Glomerular visceral epithelial cell (primary cell): ENCODE results near the gene SH3PXD2A.
A peak's percentile ranks its signal among the peaks of the same experiment; 100 is the strongest.

ENCODE experiments used
- DNase-seq: peaks from one replicate; pipeline ENCODE4 v3.0.0-alpha.2; 2016; ENCODE audit errors: extremely low spot score

The SH3PXD2A gene

GRCh38 chr10:103685880-103686669, 169.3 kb downstream of the SH3PXD2A start:
- peak; percentile 67 for DNase-seq

- DNase-seq: no peak
Observed at GRCh38 chr10:103683851-103684250, 171.5 kb downstream of the SH3PXD2A start.

GRCh38 chr10:103682631-103683030, 172.7 kb downstream of the SH3PXD2A start:
- DNase-seq: no peak

- DNase-seq: no peak
Observed at GRCh38 chr10:103681617-103682399, 173.6 kb downstream of the SH3PXD2A start.

DNA sequence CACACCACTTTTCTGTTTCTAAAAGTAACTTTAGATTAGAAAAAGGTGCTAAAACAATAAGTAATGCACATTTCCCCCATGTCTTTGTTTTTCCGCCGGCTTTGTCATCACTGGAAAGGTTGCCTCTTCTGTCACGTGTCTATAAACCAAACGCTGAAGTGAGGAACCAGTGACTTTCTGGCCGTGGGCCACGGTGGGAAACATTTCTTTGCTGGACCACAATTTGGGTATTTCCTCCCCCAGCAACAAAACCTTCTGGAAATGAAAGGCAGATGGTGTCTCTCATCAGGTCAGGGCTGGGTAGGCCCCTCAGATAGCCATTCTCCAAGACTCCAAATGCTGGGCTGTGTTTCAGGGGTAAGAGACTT, 174.5 kb downstream of the SH3PXD2A start:
- DNase-seq: no peak

- DNase-seq: peak; percentile 59
Observed at GRCh38 chr10:103679096-103679790, 176.1 kb downstream of the SH3PXD2A start.

DNA sequence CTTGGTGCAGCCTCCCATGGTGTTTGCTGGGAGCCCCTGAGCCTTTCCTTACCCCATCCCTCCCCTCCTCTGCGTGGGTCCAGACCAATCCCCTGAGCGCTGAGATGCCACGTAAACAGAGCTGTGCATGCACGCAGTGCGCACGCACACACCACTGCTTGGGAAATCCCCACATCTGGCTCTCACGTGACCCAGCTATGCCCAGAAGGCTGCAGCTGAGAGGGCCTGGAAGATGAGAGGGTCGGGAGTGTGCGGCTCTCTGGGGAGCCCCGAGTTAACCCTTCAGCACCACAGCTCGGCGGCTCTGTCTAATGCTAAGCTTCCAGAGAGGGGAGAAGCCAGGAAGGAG, 177.2 kb downstream of the SH3PXD2A start:
- DNase-seq: peak; percentile 74

- no peak for DNase-seq
Observed at GRCh38 chr10:103677486-103678177, 177.7 kb downstream of the SH3PXD2A start.

GRCh38 chr10:103676851-103677417, 178.4 kb downstream of the SH3PXD2A start:
- DNase-seq: no peak

GRCh38 chr10:103676058-103676785, 179.2 kb downstream of the SH3PXD2A start:
- no peak for DNase-seq

- DNase-seq: no peak
Observed at GRCh38 chr10:103673606-103674005, 181.8 kb downstream of the SH3PXD2A start.

DNA sequence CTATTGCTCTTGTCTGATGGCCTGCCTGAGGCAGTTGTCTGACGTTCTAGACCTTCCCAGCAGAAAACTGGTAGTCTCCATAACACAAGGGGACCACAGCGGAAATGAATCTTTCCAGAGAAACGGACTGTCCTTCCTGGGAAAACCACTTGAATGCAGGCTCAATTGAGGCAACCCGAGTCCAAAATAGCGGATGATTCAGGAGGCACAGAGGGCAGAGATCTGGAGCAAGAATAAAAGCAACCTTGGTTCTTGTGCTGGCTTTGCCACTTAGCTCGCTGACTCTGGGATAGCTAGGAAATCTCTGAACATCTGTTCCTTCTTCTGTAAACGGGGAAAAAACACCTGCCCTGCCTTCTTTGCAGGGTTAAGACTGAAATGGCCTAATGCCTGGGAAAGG, 183.0 kb downstream of the SH3PXD2A start:
- DNase-seq: no peak

GRCh38 chr10:103671126-103671895, 184.1 kb downstream of the SH3PXD2A start:
- DNase-seq: no peak

DNA sequence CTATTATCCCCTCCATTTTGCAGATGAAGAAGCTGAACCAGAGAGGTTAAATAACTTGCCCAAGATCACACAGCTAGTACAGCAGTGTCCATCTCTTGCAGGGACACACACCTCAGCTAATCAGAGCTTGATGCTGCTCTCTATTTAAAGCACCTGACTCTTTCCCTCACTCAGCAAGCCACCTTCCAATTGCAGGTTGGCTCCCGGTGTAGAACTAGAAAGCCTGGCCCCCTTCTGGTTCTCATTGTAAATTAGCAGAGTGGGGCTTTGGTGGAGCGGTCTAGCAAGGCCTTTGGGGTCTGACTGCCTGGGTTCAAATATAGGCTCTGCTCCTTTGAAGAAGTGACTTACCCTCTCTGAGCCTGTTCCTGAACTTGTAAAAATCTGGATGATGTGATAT, 185.4 kb downstream of the SH3PXD2A start:
- DNase-seq: no peak

- DNase-seq: no peak
Observed at GRCh38 chr10:103669243-103669929, 186.0 kb downstream of the SH3PXD2A start.

- peak; percentile 46 for DNase-seq
Observed at GRCh38 chr10:103668351-103669242, 186.8 kb downstream of the SH3PXD2A start.

GRCh38 chr10:103667356-103667755, 188.0 kb downstream of the SH3PXD2A start:
- DNase-seq: no peak

DNA sequence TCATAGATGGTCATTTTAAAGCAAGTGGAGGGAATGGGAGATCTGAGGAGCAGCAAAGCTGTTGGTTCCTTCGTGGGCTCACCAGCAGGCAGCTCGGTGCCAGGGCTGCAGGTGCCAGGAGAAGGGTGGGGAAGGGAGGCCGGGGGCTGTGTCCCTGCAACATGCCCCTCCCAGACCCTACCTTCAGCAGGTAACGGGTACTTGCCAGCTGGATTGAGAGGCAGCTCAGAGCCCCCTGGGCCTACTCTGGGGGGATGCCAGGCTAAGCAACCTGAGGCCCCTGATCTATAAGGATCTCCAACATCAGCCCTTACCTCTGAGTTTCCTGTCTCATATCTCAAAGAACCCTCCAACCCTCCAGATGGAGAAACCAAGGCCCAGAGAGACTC, 188.6 kb downstream of the SH3PXD2A start:
- DNase-seq: no peak
